ENCODE measurements around the gene TRMT2B. TPM values are rescaled to one million over a fixed set of nuclear protein-coding genes. Genes with fewer than 3 reads are reported as not detected.
"Not testable (repeated sequence)": the region's sequence is repeated elsewhere in the genome, so short reads cannot be mapped to it uniquely, and the experiment has no call there.

Gene TRMT2B
- polyA plus RNA-seq, 4 donors, result 8.4 to 13.5 (median 11.1) TPM

DNA sequence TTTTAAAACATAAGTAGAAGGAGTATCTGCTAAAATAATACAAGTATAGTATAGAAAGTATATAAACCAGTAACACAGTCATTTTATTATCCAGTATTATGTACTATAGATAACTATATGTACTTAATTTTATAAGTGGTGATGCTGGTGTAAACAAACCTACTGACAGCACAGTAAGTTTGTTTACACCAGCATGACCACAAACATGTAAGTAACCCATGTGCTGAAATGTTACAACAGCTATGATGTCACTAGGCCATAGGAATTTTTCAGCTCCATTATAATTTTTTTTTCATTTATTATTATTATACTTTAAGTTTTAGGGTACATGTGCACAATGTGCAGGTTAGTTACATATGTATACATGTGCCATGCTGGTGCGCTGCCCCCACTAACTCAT, 39.9 kb downstream of the TRMT2B start:
- DNase-seq (ENCODE audit: low read depth in 4 of 4, low spot score in 3 of 4), result not testable (repeated sequence)

DNA sequence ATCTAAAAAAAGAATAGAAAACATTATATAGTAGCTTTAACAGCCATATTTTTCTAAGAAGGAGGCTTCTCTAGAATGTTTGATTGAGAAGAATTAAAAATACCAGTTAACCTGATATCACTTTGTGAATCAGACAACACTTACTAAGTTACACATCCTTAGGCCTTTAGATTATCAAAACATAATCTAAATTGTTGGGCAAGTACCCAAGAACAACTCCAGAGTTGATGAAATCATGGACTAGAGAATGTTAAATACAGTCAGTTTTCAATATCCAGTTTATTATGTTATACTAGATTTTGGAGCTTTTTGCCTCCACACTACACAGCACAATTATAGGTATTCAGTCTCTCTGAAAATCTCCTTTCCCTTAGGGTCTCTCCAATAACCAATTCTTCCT, 42.8 kb downstream of the TRMT2B start:
- no peak for DNase-seq (ENCODE audit: low read depth in 4 of 4, low spot score in 3 of 4)

DNA sequence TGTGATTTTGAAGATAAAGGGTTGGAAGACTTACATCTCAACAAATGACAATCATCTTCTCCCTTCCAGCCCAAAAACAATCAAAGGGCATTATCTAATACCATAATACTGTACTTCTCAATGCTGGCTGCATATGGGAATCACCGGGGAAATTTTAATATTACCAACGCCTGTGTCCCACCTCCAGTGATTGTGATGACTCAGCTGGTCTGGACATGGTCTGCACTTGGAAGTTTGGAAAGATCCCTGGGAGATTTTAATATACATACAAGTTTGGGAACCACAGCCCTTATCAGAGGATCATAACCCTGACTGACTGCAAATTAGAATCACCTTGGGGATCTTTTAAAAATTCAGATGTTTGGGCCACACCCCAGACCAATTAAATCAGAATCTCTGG, 52.5 kb downstream of the TRMT2B start:
- DNase-seq (ENCODE audit: low read depth in 4 of 4, low spot score in 3 of 4), result no peak

DNA sequence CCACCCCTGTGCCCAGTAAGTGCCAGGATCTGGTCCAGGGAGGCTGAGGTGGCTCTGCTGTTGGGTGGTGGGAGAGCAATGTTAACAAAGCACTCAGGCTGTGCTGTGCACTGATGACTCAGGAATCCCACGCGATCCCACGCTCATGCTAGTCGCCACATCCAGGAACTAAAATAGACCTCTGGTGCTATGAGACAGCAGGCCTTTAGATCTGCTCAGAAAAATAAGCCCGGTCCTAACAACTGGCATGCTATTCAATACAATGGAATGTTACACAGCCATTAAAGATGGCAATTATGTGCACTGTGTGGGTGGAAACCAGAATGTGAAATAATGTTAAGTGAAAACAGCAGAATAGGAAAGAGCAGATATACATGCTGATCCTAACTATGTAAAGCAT, 56.4 kb downstream of the TRMT2B start:
- DNase-seq (ENCODE audit: low read depth in 4 of 4, low spot score in 3 of 4), result no peak

DNA sequence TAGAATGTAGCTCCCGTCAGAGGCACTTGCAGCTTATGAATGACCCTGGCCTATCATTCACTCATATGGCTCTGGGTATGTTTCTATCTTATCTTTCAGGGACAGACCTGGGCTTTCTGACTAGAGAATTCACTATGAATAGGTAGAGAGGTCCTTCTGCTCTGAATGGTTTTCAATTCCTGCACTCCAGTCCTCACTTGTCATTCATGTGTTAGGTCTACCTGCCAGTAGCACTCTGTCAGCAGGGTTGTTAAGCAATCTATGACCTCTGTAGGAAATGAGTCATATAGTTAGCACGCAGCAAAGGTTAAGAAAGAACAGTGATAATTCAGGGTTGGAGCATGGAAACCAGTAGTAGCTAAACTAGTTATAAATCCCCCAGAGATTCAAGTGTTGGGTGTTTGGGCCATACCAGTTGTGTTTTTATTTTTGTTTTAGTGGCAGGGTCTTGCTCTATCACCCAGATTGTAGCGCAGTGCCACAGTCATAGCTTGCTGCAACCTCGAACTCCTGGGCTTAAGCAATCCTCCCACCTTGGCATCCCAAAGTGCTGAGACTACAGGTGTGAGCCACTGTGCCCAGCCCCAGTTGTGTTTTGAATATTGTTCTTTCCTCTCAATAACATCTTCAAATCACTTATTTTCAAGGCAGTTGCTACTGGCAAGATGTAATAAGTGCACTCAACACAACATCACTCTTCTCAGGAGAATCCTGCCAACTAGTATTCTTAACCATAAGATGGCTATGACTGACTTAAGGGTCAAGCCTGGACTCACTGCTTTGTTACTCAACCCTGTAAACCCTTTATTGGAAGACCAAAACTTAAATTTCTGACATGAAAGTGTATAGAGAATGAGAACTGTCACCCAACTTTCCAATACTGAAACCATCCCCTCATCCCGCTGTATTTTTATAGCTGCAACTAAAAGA, 57.3 kb downstream of the TRMT2B start:
- no peak for DNase-seq (ENCODE audit: low read depth in 4 of 4, low spot score in 3 of 4)

DNA sequence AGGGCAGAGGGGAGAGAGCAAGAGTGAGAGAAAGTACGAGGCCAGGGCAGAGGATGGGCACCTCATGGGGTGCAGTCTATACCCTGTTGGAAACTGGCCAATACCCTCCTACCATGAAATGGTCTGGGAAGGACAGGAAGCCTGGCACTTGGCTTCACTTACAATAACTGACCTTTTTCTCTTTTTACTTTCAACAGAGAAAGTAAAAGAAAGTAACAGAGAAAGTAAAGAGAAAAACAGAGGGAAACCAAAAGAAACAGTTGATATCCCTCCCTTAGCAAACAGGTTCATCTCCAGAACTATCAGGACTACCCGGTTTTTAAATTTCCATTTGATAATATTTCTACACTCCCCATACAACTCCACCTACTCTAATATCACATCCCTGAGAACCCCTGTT, 61.8 kb downstream of the TRMT2B start:
- DNase-seq (ENCODE audit: low read depth in 4 of 4, low spot score in 3 of 4), result no peak

DNA sequence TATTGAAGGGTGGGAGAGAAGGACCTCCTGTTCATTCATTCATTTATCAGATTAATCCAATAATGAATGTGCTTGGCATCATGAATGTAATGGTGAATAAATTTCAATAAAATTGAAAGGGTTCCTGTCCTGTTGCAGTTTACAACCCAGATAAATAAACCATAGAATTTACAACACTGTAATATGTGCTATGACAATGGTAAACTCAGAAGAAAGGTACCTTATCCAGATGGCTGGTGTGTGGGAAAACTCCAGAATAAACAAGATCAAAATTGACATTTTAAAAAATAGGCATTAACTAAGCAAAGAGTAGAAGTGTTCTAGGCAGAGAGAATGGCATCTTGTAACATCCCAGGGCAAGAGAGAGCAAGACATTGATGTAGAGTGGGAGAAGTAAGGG, 67.1 kb downstream of the TRMT2B start:
- no peak for DNase-seq (ENCODE audit: low read depth in 4 of 4, low spot score in 3 of 4)

DNA sequence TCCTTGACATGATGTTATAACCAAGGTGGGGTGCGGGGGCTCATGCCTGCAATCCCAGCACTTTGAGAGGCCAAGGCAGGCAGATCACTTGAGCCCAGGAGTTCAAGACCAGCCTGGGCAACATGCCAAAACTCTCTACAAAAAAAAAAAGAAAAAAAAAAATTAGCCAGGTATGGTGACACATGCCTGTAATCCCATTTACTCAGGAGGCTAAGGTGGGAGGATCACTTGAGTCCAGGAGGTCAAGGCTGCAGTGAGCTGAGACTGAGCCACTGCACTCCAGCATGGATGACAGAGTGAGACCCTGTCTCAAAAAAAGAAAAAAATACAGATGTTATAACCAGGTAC, 70.4 kb downstream of the TRMT2B start:
- DNase-seq (ENCODE audit: low read depth in 4 of 4, low spot score in 3 of 4), result not testable (repeated sequence)

DNA sequence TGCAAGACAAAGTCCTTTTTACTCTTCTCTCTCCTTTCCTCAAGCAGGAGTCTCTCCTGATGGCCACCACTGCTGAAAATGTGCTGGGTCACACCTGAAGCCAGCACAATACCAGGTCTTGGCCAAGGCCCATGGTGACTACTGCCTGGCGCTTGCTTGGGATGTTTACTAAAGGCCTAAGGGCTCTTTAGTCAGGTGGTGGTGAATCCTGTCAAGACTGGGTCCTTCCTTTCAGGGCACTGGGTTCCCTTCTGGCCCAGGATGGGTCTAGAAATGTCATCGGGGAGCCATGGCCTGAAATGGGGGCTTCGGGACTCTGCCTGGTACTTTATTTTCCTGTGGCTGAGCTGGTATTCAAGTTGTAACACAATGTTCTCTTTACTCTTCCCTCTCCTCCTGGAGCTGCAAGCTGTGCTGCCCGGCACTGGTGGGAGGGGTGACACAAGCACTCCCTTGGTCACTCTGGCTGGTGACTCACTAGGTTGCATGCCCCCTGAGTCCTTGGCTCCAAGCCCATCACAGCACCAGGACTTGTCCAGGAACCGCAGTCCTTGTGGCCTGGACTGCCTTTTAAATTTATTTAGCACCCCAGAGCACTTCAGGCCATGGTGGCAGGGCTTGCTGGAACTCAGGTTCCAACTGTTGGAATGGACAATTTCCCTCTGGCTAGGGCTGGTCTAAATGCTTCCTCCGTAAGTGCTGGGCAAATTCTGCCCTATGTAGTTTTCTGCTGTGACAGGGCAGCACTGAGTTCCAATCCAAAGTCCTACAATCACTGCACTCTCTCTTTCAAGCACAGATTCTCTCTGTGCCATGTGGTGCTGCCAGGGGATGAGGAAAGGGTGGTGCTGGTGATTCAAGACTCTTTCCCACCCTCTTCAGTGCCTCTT, 71.1 kb downstream of the TRMT2B start:
- no peak for DNase-seq (ENCODE audit: low read depth in 4 of 4, low spot score in 3 of 4)

- no peak for DNase-seq (ENCODE audit: low read depth in 4 of 4, low spot score in 3 of 4)
Measured at GRCh38 chrX:100979881-100980607, 71.9 kb downstream of the TRMT2B start.

- no peak for DNase-seq (ENCODE audit: low read depth in 4 of 4, low spot score in 3 of 4)
Measured at GRCh38 chrX:100976211-100976610, 75.7 kb downstream of the TRMT2B start.

- DNase-seq (ENCODE audit: low read depth in 4 of 4, low spot score in 3 of 4), result no peak
Measured at GRCh38 chrX:100975212-100975611, 76.7 kb downstream of the TRMT2B start.

- DNase-seq (ENCODE audit: low read depth in 4 of 4, low spot score in 3 of 4), result no peak
Measured at GRCh38 chrX:100973411-100973810, 78.5 kb downstream of the TRMT2B start.

GRCh38 chrX:100969936-100970335, 82.0 kb downstream of the TRMT2B start:
- DNase-seq (ENCODE audit: low read depth in 4 of 4, low spot score in 3 of 4), result no peak

GRCh38 chrX:100969408-100969807, 82.5 kb downstream of the TRMT2B start, which contains the start of gene ARL13A:
Gene ARL13A (plus strand): TSS chrX:100969708. CDS start chrX:100973690, 3,982 bp downstream.
- no peak for DNase-seq (ENCODE audit: low read depth in 4 of 4, low spot score in 3 of 4)

- no peak for DNase-seq (ENCODE audit: low read depth in 4 of 4, low spot score in 3 of 4)
Measured at GRCh38 chrX:100964362-100964761, 87.5 kb downstream of the TRMT2B start.

DNA sequence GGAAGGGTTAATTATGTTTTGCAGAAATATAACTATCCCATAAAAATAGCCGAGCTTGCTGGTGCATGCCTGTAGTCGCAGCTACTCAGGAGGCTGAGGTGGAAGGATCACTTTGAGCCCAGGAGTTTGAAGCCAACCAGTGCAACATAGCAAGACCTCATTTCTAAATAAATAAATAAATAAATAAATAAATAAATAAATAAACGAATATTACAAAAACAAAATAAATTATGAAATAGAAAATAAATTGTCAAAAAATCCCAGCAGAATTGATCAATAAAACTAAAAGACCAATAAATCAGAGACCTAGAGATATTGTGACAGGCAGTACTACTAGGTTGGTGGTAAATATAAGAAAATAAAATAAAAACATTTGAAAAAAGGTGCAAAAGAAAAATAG, 89.1 kb downstream of the TRMT2B start:
- no peak for DNase-seq (ENCODE audit: low read depth in 4 of 4, low spot score in 3 of 4)
